NCI-H526 (cell line): ENCODE measurements around the gene PSMD1.
"Not testable (repeated sequence)": the region's sequence is repeated elsewhere in the genome, so short reads cannot be mapped to it uniquely, and the experiment has no call there.

Experiments
- DNase-seq, 2 experiments: peaks; one replicate each; lab custom pipeline; 2025; lab: John Stamatoyannopoulos, UW

Gene PSMD1

GRCh38 chr2:231186325-231186724, 129.7 kb downstream of the PSMD1 start:
- DNase-seq, result no peak

GRCh38 chr2:231187736-231188505, 131.3 kb downstream of the PSMD1 start:
- no peak for DNase-seq

GRCh38 chr2:231188506-231189170, 132.0 kb downstream of the PSMD1 start:
- DNase-seq, result no peak

DNA sequence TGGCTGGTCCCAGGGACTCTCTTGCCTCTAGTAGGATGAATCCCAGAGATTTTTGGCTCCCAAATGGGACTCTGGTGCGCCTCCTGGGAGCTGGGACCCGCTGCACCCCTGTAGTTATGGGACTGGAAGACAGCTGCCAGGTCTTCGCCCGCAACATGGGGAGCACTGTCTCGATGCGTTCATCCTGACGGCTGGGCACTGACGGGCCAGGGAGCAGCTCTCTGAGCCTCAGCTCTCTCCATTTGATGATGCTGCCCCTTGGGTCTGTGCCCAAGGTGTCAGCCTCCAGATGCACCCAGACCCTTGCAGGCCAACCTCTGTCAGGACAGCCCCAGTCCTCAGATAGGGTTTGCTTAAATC, 132.5 kb downstream of the PSMD1 start:
- no peak for DNase-seq

DNA sequence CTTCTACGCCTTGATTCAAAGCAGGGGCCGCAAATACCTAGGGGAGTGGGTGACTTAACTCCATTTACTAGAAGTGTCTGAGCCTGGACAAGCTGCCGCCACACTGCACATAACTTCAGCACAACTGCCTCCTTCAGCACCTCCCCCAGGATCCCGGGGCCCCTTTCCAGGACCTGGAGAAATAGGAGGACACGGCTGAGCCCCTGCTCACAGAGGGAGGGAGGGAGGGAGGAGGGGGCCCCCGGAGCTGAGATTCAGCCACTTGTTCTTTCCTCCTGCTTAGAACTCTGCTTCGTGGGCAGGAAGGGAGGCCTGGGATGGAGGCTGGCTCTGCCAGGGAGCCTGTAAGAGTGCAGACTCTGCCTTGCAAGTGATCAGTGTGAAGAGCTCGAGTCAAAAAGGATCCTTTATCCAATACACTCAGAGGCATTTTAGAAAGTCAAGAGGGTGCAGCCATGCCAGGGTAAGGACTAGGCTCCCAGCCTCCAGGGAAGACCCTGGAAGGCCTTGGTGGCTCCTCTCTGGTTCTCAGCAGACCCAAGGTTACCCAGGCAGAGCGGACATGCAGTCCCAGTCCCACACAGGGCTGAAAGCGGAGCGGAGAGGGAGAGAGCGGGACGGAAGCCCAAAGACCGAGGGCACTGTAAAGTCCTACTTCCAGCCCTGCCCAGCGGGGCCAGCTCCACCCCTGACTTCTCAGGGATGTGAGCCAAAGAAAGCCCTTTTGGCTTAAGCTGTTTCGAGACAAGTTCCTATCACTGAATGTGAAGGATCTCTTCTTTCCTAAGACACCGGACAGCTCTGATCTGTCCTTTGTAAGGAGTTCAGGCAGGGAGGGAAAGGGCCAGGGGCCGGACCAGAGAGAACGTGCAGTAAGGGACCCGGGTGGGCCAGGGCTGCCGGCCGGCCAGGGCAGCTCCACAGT, 133.2 kb downstream of the PSMD1 start:
- no peak for DNase-seq

GRCh38 chr2:231190531-231191197, 134.0 kb downstream of the PSMD1 start:
- peak in 1 of 2 experiments; percentile 45 for DNase-seq

- DNase-seq, result peak in 1 of 2 experiments; percentile 56
Measured at GRCh38 chr2:231191896-231192872, 135.5 kb downstream of the PSMD1 start.

DNA sequence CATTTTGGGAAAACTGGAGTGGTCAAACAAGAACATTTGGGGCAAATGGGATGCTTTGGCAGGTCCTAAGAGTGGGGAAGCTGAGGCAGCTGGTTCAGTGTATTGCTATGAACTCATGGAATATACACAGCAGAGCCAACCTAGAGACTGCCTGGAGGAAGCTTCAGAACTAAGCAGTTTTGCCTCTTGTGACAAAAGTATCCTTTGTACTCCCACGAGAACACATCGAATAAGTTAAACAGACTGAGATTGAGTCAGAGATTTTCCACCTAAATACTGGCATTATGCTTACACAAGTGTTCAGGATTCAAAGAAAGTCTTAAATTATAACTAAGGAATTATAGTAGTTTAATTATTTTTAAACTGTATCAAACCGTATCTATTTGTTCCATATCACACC, 136.5 kb downstream of the PSMD1 start:
- no peak for DNase-seq

- no peak for DNase-seq
Measured at GRCh38 chr2:231196592-231196991, 139.9 kb downstream of the PSMD1 start.

DNA sequence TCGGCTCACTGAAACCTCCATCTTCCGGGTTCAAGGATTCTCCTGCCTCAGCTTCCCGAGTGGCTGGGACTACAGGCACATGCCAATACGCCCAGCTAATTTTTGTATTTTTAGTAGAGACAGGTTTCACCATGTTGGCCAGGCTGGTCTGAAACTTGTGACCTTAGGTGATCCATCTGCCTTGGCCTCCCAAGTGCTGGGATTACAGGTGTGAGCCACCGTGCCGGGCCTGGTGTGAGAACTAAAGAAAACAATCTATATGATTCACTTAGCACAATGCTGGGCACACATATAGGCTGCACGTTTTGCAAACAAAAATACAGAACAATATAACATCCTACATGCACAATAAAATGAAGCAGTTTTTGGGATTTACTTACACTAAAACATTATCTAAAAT, 140.5 kb downstream of the PSMD1 start:
- DNase-seq, result not testable (repeated sequence)

DNA sequence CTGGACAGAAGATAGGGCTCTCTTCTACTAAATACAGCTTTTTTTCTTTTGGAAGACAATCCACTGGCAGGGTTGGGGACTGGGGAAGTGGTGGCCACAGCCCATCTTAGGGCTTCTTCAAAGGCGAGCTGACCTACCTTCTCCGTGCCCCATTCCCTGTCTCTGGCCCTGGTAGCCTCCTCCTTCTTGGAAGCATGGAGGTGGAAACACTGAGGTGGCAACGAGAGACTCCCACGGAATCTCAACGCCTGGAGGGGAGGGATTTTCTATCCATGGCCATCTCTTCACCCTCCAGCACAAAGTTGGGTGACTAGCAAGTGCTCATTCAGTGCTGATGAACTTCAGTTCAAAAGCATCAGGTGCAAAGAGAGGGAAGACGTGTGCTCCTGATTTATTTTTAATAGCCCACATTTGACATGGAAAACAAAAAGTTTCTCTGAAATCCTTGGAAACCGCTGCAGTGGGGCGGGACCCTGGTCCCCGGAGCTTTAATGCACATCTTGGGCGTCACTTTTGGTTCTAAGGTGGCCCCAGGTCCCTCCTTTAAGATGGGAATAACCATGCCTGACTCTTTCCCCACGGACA, 141.1 kb downstream of the PSMD1 start:
- DNase-seq, result no peak

- peak in 1 of 2 experiments; percentile 85 for DNase-seq
Measured at GRCh38 chr2:231198291-231199173, 141.9 kb downstream of the PSMD1 start, which contains the start of gene ARMC9. ARMC9 (plus strand) TSS chr2:231198631; CDS start chr2:231206239, 7,608 bp downstream.

GRCh38 chr2:231199219-231199618, 142.6 kb downstream of the PSMD1 start:
- no peak for DNase-seq

GRCh38 chr2:231200805-231201474, 144.3 kb downstream of the PSMD1 start:
- DNase-seq, result no peak

- no peak for DNase-seq
Measured at GRCh38 chr2:231201475-231201814, 144.8 kb downstream of the PSMD1 start.

GRCh38 chr2:231203087-231203486, 146.4 kb downstream of the PSMD1 start:
- no peak for DNase-seq

DNA sequence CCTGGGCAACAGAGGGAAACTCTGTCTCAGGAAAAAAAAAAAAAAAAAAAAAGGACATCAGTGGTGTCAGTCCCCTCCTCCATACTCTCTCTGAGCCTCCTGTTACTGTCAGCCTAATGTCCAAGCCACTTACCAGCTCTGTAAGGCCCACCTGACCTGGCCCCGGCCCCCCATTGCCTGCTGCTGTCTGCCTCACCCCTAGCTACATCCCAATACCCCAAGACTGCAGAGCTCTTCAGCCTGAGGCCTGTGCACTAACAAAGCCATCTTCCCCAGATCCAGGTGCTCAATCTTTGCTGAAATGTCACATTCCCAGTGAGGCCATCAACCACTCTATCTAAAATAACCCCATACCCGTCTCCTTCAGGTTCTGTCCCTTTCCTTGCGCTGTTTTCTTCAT, 147.5 kb downstream of the PSMD1 start:
- DNase-seq, result no peak

GRCh38 chr2:231204581-231204980, 147.9 kb downstream of the PSMD1 start:
- no peak for DNase-seq

- DNase-seq, result no peak
Measured at GRCh38 chr2:231207734-231208133, 151.1 kb downstream of the PSMD1 start.
